IPS-18a (cell line): ENCODE data around the gene MRPL50.

ENCODE experiments used
- H3K27ac ChIP-seq: one replicate; pipeline ENCODE4 v1.5.1; 2013; ENCODE audit warnings: low read length
- H3K27me3 ChIP-seq: one replicate; pipeline ENCODE4 v1.6.1; 2013; ENCODE audit warnings: mild to moderate bottlenecking, low read length; ENCODE audit not compliant: control insufficient read depth, insufficient read depth
- H3K36me3 ChIP-seq: one replicate; pipeline ENCODE4 v1.6.1; 2013; ENCODE audit warnings: low read depth, low read length; ENCODE audit not compliant: control insufficient read depth
- H3K4me1 ChIP-seq: one replicate; pipeline ENCODE4 v1.6.1; 2013; ENCODE audit warnings: low read depth, low read length; ENCODE audit not compliant: control insufficient read depth
- H3K4me3 ChIP-seq: one replicate; pipeline ENCODE4 v1.5.1; 2013; ENCODE audit warnings: low read length
- H3K9ac ChIP-seq: one replicate; pipeline ENCODE4 v1.6.1; 2013; ENCODE audit warnings: mild to moderate bottlenecking, low read length, moderate library complexity
- H3K9me3 ChIP-seq: one replicate; pipeline ENCODE4 v1.6.1; 2013; ENCODE audit warnings: low read depth, low read length; ENCODE audit not compliant: control insufficient read depth

Gene MRPL50

DNA sequence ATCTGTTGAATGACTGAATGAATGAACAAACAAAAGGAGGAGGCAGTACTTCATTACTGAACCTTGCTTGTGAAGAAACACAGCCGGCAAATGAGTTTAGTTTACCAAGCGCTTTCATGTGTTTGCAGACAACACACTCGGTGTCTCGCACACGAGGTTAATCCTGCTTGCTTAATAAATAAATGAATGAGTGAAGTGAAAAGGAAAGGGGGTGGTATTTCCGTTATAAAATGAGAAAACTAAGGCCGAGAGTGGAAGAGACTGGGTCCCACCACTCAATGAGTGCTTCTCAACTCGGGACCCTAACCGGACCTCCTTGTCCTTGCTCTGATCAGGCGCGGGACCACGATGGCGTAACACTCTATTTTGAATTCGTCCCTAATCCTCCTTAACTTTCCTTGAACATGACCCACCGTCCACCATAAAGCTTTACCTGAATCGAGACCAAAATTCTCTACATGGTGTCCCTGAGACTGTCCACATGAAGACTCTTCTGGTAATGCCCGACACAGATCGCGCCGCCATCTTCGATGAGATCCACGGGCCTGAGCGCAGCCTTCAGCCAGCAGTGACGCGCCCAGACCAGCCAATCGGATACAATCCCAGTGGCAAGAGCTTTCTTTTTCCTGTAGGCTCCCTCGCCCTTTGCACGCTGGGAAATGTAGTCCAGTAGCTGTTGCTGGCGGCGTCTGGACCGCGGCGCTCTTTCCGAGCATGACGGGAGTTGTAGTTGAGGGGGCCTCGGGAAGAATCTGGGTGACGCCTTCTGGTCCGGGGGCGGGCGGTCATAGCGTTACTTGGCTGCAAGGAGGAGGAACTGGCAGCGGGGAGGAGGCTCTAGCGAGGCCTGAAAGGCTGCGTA lies at the start of gene MRPL50, which contains the start of gene ZNF189:
TSS of gene MRPL50 (minus strand) at position 551 of the 862 bp plus-strand sequence. CDS start at position 525, 26 bp downstream.
TSS of gene ZNF189 (plus strand) at position 784 of the 862 bp plus-strand sequence. CDS start 306 bp downstream, outside the sequence.
- Histone ChIP-seq H3K4me3 (peak within 1 kb of the TSS; percentile 85), H3K27me3 (no peaks in the 10 kb centered on the region), H3K9ac (peak within 1 kb of the TSS; percentile 86), H3K36me3 (peaks cover 26% of the 10 kb centered on the region), H3K9me3 (peaks cover 5% of the 10 kb centered on the region), H3K4me1 (peaks cover 12% of the 10 kb centered on the region), H3K27ac (peak within 1 kb of the TSS; percentile 86)

DNA sequence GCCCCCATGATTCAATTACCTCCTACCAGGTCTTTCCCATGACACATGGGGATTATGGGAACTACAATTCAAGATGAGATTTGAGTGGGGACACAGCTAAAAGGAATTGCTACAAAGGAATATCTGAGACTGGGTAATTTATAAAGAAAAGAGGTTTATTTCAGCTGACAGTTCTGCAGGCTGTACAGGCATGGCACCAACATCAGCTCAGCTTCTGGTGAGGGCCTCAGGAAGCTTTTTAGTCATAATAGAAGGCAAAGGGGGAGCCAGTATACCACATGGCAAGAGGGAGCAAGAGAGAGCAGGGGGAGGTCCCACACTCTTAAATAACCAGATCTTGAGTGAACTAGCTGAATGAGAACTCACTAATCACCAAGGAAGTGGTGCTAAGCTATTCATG lies 48.3 kb upstream of the MRPL50 start:
- Histone ChIP-seq H3K9me3 (peaks cover 4% of the 10 kb centered on the region), H3K27me3 (no peaks in the 10 kb centered on the region), H3K4me1 (no peaks in the 10 kb centered on the region), H3K36me3 (no peaks in the 10 kb centered on the region), H3K27ac (no peak overlapping the region), H3K9ac (no peak overlapping the region), H3K4me3 (no peak overlapping the region)

GRCh38 chr9:101445353-101446029 lies 47.1 kb upstream of the MRPL50 start:
- Histone ChIP-seq H3K27me3 (no peaks in the 10 kb centered on the region), H3K9me3 (no peaks in the 10 kb centered on the region), H3K9ac (no peak overlapping the region), H3K4me3 (no peak overlapping the region), H3K27ac (no peak overlapping the region), H3K4me1 (no peaks in the 10 kb centered on the region), H3K36me3 (no peaks in the 10 kb centered on the region)

DNA sequence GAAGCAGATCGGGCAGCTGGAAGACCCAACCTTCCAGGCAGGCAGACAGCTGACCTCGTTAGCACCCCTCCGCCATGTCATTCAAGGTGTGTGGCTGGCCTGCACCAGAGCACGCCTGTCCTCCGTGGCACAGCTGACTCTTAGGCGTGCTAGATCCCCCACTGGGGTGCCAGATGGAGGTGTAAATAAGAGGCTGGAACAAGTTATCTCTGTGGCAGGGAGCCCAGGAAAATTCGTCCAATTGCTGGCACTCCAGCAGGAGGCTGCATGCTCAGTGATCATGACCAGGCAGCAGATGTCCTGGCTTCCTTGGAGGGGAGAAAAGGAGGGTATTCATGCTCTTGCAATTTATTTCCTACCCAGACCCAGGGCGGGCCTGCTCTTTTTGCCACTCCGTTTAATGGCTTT lies 45.0 kb upstream of the MRPL50 start:
- Histone ChIP-seq H3K9me3 (no peaks in the 10 kb centered on the region), H3K36me3 (no peaks in the 10 kb centered on the region), H3K9ac (no peak overlapping the region)

DNA sequence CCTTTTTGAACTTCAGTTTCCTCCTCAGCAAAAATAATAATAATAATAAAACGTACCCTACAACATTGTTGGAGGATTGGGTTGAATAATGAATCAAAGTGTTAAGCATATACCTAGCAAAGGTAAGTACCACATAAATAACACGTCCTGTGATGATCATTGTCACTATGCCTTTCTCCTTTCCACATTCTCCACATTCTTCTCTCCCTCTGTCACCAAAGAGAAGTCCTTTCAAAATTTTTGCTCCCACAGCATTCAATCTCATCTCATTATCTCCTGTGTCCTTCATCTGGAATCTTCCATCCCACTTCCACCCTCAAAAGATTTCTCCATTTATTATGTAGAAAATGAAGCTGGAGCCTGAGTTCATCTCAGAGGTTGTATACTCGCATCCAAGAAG lies 44.3 kb upstream of the MRPL50 start:
- Histone ChIP-seq H3K36me3 (no peaks in the 10 kb centered on the region), H3K27ac (no peak overlapping the region), H3K4me3 (no peak overlapping the region), H3K27me3 (no peaks in the 10 kb centered on the region), H3K9ac (no peak overlapping the region), H3K4me1 (no peaks in the 10 kb centered on the region), H3K9me3 (no peaks in the 10 kb centered on the region)

More for the DNA sequence above, 45.0 kb upstream of the MRPL50 start:
- no peaks in the 10 kb centered on the region for H3K4me1 ChIP-seq
- H3K4me3 ChIP-seq, result no peak overlapping the region
- H3K27ac ChIP-seq, result no peak overlapping the region
- H3K27me3 ChIP-seq, result no peaks in the 10 kb centered on the region

- Histone ChIP-seq H3K9ac (no peak overlapping the region), H3K4me1 (no peaks in the 10 kb centered on the region), H3K9me3 (no peaks in the 10 kb centered on the region), H3K4me3 (no peak overlapping the region), H3K36me3 (no peaks in the 10 kb centered on the region), H3K27me3 (no peaks in the 10 kb centered on the region), H3K27ac (no peak overlapping the region)
These were observed 43.9 kb upstream of the MRPL50 start for GRCh38 chr9:101442318-101442717.

DNA sequence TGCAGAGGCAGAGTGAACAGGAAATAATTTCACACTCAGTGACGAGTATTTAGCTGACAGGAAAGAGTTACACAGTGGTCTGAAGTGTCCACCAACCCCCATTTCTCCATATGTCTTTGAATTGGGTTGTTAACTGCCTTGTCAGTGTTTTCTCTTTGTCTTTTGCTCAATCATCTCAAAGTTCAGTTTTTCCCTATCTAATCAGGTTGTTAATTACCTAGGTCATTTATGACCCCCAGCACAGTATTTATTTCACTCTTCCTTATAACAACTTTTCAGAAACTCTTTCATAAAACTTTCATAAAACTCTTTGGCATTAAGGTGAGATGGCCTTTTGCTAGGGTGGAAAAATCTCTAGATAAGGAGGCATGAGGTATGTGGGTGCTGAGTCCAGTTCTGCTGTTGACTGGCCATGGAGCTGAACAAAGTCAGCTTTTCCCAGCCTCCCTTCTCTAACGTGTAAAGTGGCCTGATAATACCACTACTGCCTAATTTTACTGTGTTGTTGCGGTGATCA lies 42.4 kb upstream of the MRPL50 start:
- Histone ChIP-seq H3K9me3 (no peaks in the 10 kb centered on the region), H3K36me3 (no peaks in the 10 kb centered on the region), H3K4me3 (no peak overlapping the region), H3K27ac (no peak overlapping the region), H3K9ac (no peak overlapping the region), H3K4me1 (no peaks in the 10 kb centered on the region), H3K27me3 (no peaks in the 10 kb centered on the region)

- no peak overlapping the region for H3K9ac ChIP-seq
- H3K27me3 ChIP-seq, result no peaks in the 10 kb centered on the region
- H3K4me3 ChIP-seq, result no peak overlapping the region
- no peak overlapping the region for H3K27ac ChIP-seq
- no peaks in the 10 kb centered on the region for H3K9me3 ChIP-seq
- H3K4me1 ChIP-seq, result no peaks in the 10 kb centered on the region
- H3K36me3 ChIP-seq, result no peaks in the 10 kb centered on the region
These were observed 40.1 kb upstream of the MRPL50 start for GRCh38 chr9:101438523-101438922.

DNA sequence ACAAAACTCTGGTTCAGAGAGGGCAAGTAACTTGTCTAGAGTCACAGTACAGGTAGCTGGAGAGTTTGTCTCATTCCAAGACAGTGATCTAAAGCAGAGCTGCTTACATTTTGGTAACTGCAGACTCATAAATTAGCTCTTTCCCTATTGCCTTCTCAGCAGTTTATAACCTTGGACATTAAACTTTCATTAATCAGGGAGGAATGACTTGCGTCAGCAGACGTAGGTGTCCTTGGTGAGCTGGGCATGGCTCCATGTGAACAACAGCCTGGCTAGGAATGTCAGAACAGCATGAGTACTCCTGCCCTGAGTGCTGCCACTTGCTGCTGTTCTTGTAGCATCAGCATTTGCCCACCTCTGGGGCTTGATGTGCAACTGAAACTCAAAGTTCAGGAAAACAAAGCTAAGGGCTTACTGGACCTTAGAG lies 39.4 kb upstream of the MRPL50 start:
- H3K9me3 ChIP-seq, result no peaks in the 10 kb centered on the region
- H3K4me1 ChIP-seq, result no peaks in the 10 kb centered on the region
- no peaks in the 10 kb centered on the region for H3K27me3 ChIP-seq
- H3K27ac ChIP-seq, result no peak overlapping the region
- no peak overlapping the region for H3K9ac ChIP-seq
- H3K36me3 ChIP-seq, result no peaks in the 10 kb centered on the region
- no peak overlapping the region for H3K4me3 ChIP-seq

- H3K4me3 ChIP-seq, result no peak within 1 kb of the TSS
- no peaks in the 10 kb centered on the region for H3K36me3 ChIP-seq
These were observed 37.2 kb upstream of the MRPL50 start, which contains the start of gene ALDOB for GRCh38 chr9:101435601-101436079. ALDOB (minus strand) TSS chr9:101435774; CDS start chr9:101430887, 4,887 bp downstream.

GRCh38 chr9:101434998-101435397 lies 36.6 kb upstream of the MRPL50 start:
- Histone ChIP-seq H3K9ac (no peak overlapping the region), H3K36me3 (no peaks in the 10 kb centered on the region), H3K9me3 (no peaks in the 10 kb centered on the region), H3K4me3 (no peak overlapping the region), H3K27me3 (no peaks in the 10 kb centered on the region), H3K4me1 (no peaks in the 10 kb centered on the region), H3K27ac (no peak overlapping the region)

More at GRCh38 chr9:101435601-101436079, 37.2 kb upstream of the MRPL50 start, which contains the start of gene ALDOB:
- Histone ChIP-seq H3K27me3 (no peaks in the 10 kb centered on the region), H3K4me1 (no peaks in the 10 kb centered on the region), H3K9me3 (no peaks in the 10 kb centered on the region), H3K27ac (no peak within 1 kb of the TSS), H3K9ac (no peak within 1 kb of the TSS)
